DMS153 treated with DMSO at 0.1 percent for 48 hours (cell line): Measurements from ENCODE around the gene MAP2K5.
"Not testable (repeated sequence)": the region's sequence is repeated elsewhere in the genome, so short reads cannot be mapped to it uniquely, and the experiment has no call there.

Source experiments
- DNase-seq: peaks from one replicate; lab custom pipeline; 2025; ENCODE audit not compliant: unreplicated experiment; lab: John Stamatoyannopoulos, UW

The MAP2K5 gene

DNA sequence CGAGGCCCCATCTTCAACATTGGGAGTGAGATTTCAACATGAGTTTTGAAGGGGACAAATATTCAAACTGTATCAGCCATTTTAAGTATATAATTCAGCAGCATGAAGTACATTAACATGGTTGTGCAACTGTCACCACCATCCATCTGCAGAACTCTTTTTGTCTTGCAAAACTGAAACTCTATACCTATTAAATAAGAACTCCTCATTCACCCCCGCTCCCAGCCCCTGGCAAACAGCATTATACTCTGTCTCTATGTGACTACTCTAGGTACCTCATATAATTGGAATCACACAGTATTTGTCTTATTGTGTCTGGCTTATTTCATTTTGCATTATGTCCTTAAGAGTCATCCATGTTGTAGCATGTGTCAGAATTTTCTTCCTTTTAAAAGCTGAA, 110.1 kb downstream of the MAP2K5 start:
- DNase-seq = no peak

DNA sequence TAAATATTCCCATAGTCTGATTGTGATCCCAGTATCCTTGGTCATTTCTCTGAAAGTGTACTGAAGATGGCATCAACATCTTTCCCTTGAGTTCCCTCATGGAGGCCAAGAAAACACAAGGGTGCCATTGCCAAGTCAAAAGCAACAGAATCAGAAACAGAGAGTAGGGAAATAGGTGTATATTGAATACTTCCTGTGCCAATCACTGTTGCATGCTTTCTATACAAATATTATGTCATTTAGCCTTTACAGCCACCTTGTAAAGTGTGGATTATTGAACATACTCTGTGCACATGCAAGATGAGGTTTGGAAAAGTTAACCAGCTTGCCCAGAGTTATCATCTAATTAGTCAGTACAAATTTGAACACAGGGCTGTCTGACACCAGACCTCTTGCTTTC, 117.9 kb downstream of the MAP2K5 start:
- DNase-seq = no peak

DNA sequence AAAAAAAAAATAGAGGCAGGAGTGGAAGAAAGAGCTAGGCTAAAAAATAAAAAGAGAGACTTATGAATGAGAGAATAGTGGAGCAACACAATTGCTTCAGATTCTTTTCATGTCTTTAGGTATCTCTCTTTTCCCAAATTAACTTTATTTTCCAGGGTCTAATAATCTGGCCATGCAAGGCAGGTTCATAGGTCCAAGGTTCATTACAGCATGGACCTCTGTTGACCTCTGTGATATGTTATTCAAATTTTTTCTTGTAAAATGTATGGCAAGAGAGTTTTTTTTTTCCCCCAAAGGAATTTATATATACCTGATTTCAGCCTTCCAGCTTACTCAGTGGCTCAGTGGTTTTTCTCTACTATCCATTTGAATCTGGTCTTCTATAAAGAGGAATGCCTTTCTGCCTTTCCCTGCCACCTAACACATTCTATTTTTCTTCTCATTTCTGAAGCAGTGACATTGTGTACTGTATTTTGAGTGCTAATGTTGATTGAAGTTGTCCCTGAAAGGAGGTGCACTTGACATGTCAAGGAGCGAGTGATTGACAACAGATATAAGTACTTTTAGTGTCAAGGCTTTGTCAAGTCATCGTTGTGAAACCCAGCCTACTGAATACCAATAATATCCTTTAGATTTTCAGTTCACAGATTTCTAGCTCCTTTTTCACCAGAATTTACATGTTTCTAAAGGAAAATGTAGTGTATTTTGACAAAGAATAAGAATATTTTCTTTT, 118.5 kb downstream of the MAP2K5 start:
- no peak for DNase-seq

DNA sequence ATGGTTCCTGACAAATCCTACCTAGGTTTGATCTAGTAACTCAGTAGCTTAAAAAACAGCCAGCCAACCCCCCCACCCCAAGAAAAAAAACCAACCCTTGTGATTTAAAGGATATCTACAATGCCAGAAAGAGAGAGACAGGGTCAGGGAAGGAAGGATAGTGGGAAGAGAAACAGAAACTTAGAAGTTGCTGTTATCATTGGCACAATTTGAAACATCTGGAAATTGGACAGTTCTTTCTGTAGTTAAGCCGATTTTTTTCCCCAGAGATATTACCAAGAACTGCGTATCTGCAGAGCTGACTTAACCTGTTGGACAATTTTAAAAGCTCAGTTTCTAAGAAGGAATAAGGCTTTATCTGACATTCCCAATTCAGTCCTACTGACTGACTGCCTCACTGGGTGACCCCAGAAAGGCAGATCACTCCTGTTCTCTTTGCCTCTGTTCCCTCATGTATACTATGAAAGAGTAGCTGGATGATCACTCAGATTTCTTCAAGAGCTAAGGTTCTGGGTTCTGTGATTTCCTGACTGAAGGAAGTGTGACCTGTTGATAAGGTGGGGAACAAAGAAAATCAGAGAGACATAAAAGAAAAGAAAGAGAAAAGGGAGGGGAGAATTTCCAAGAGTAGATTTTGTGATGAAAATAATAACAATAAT, 128.3 kb downstream of the MAP2K5 start:
- no peak for DNase-seq

DNA sequence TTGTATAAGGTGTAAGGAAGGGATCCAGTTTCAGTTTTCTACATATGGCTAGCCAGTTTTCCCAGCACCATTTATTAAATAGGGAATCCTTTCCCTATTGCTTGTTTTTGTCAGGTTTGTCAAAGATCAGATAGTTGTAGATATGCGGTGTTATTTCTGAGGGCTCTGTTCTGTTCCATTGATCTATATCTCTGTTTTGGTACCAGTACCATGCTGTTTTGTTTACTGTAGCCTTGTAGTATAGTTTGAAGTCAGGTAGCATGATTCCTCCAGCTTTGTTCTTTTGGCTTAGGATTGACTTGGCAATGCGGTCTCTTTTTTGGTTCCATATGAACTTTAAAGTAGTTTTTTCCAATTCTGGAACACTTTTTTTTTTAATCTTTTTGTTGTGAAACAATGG, 130.3 kb downstream of the MAP2K5 start:
- DNase-seq = not testable (repeated sequence)

DNA sequence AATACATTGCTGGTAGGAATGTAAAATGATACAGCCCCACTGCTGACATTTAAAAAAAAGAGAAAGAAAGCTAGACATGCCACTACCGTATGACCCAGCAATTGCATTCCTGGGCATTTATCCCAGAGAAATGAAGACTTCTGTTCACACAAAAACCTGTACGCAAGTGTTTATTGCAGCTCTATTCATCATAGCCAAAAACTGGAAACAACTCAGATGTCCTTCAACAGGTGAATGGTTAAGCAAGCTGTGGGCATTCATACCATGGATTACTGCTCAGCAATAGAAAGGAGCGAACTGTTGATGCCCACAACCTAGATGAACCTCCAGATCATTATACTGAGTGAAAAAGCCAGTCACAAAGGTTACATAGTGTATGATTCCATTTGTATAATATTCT, 132.5 kb downstream of the MAP2K5 start:
- DNase-seq = no peak

DNA sequence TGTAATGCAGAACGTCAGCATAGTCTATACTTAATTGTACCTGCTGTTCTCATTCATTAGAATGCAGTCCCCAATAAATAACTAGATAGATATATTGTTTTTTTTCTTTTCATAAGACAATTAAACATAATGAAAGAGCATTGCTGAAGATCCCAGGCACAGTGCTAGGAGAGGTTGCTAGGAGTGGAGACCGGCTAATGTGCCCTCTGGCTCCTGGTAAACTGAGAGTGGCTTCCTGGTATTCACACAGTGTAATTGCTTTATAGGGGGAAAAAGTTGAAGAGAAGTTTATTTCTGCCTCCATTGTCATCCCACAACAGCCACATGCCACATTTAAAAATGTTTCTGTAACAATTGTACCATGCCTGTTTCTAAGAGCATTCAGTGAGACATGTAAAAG, 135.6 kb downstream of the MAP2K5 start:
- DNase-seq = no peak

DNA sequence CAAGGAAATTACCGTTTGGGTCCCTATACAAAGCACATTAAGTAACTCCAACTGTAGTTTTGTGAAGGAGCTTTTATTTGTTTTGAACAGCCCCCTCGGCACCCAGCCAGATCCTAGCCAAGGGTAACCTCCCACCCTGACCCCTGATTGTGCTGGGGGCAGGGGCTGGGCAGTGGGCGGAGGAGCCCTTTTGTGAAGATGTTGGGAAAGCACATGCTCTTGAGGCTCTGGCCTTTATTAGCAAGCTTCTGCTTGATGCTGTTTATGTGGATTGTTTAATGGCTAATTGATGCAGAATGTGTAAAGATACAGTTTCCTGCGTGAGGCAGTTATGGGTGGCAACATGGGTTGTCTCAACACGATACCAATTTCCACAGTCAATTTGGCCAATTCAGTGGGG, 136.5 kb downstream of the MAP2K5 start:
- no peak for DNase-seq

DNA sequence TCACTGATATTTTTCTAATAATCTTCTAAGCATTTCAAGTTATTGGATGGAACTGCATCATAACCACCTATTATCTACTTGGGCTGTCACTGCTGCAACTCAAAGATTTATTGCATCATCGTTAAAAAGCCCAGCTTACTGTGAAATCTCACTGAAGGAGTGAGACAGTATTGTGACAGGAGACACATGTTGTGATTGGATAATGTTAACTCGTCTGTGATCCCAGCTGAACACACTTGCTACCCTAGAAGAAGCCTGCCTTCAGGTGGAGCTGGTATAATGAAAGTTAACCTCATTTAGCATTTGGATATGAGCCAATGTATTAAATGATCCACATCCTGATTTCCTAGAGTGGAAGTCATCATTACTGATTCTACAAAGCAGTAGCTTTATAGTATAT, 138.1 kb downstream of the MAP2K5 start:
- DNase-seq = no peak

DNA sequence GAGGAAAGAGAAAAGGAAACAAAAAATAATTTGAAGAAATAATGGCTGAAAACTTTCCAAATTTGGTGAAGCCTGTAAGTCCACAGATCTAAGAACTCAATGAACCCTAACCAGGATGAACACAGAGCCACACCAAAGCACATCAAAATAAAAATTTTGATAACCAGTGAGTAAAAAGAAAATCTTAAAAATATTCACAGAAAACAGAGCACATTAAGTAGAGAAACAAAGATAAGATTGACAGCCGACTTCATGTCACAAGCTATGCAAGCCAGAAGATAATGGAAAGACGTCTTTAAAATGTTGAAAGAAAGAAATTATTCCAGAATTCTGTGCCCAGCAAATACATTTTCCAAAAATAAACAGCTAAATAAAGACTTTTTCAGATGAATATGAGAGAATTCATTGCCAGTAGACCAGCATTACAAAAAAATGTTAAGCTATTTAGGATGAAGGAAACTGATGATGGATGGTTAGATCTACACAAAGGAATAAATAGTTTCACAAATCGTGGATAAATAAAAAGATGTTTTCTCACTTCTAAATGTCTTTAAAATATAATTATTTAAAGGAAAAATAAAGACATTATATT, 142.6 kb downstream of the MAP2K5 start:
- peak; percentile 1 for DNase-seq

DNA sequence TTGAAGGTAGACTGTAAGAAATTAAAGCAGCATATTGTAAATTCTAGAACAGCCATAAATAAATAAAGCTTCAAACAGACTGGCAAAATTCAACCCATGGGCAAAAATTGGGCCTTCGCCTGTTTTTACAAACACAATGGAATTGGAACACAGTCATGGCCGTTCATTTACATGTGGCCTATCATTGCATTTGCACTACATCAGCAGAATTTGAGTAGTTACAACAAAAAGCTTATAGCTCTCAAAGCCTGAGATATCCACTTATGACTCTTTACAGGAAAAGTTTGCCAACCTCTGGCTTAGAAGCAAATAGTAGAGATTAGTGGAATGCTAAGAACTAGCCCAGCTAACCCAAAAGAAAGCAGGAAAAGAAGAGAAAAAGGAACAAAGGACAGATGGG, 143.2 kb downstream of the MAP2K5 start:
- no peak for DNase-seq

DNA sequence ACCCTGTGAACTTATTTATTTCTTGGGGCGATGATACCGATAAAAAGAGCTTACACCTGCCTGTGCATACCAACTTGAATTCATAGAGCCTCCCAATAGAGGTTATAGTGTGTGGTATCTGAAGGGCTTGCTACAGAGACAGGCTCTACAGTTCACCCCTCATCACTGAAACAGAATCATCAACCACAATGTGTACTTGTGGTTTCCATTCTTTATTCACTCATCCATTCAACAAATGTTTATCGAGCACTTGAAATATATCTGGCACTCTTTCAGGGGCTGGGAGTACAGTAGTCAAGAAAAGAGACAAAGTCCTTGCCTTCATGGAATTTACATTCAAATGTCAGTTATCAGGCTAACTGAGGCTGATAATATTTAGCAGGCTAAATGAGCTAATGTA, 148.4 kb downstream of the MAP2K5 start:
- peak; percentile 5 for DNase-seq

DNA sequence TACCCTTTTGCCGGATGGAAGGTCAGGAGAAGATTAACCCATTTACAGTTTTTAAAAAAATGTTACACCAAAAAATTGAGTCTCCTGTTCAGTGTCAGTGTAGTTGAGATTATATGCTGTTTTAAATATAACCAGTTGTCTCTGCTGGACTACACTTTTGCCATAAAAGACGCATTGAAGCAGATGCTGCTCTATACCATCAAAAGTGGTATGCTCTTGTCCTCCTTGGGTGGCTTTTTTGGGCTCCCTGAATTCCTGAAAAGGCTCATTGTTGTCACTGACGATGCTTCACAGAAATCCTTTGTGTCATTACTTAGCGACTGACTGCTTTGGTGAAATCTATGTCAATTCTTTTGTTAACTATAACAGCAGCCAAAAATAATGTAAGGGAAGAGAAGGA, 148.9 kb downstream of the MAP2K5 start:
- DNase-seq = no peak

DNA sequence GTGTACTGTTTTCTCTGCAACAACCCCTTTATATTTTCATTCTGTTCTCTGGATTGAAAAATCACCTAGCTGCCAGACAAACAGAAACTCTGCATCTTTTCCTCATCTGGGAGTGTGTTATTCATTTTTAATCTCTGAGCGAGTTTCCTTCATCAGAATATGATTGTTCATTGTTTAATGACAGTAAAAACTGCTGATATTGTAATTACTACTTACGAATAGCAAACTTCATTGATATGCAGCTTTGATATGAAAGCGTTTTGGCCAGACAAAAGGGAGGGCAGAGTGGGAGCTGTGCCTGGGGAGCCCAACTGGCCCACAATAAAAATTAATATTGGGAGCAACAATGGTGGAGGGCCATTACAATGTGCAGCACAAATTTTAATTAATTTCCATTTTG, 150.1 kb downstream of the MAP2K5 start:
- no peak for DNase-seq

DNA sequence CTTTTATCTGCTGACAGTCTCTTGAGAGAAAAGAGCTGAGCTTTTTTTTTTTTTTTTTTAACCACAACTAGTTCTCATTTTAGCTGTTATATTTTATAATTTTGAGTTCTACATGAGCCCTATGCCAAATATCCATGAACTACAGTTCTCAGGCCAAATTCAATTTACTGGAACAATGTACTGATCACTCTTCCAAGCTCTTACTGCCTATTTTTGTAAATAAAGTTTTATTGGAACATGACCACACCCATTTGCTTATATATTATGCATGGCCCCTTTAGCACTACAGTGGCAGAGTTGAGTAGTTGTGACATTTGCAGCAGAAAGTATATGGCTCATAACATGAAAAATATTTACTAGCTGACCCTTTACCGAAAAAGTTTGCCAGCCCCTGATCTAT, 153.6 kb downstream of the MAP2K5 start:
- DNase-seq = no peak

DNA sequence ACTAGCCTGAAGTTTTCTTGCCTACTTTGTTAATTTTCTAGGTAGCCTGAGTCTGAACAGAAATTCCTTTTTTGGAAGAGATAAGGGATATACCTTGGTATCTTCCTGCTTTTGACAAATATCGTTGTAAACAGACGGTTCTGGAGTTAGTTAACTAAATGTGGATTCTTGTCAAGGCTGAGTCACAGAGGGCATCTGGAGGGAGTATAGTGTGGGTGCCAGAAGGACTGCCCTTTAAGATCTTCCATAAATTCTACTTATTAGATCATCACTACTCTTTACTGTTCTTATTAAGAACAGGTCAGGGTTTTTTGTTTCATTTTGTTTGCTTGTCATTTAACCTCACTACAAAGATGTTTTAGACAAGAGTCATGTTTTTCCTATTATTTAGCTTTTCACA, 157.5 kb downstream of the MAP2K5 start:
- no peak for DNase-seq

DNA sequence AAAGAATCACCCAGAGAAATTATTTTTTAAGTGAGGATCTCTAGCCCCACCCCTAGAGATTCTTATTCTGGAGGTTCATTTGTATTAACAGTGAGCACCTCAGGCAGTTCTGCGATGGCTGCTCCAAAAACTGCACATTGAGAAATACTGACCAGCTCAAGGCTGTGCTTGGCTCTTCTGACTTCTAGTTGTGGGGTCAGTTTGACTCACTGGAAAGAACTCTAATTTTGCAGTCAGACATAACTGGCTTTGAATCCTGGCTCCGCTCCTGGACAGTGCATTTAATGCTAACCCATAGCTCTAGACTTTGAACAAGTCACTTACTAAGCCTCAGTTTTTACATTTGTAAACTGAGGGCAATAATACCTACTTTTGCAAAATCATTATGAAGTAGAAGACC, 159.2 kb downstream of the MAP2K5 start:
- no peak for DNase-seq

DNA sequence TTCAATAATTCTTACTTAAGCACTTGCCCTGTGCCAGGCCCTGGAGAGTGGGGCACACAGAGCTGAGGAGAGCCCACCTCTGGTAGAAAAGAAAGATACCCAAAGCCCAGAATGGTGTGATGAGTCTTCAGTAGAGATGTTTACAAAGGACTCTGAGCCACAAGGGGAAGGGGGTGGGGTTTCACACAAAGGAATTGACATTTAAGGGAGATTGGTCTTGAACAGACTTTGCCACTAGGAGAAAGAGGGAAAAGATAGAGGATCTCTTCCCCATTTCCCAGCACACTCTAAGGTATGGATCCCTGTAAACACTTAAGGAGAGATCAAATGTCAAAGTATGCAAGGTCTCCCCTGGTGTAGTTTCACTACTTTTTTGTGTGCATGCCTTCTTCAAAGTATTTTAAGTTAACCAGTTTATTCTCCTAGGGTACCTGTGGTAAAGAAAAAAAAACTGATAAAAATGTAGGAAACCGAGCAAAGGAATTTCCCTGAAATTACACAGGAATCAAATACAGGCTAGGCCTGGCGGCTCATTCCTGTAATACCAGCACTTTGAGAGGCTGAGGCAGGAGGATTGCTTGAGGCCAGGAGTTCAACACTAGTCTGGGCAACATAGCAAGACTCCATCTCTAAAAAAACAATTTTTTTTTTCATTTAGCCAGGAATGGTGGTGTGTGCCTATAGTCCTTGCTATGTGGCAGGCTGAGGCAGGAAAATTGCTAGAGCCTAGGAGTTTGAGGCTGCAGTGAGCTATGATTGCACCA, 165.2 kb downstream of the MAP2K5 start:
- no peak for DNase-seq

DNA sequence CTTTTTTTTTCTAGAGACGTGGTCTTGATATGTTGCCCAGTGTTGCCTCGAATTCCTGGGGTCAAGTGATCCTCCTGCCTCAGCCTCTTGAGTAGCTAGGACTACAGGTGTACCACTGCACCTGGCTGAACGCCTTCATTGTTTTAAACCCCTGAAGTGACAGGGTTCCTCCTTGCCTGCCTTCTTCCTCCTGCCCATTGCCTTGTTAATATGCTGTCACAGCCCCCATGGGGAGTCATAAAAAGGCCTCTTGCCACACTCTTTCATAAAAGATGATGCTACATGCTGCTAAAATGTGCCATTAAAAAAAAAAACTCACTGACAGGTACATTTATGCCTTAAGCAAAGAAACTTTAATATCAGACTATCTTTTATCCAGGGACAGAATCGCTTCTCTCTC, 166.0 kb downstream of the MAP2K5 start:
- DNase-seq = no peak

DNA sequence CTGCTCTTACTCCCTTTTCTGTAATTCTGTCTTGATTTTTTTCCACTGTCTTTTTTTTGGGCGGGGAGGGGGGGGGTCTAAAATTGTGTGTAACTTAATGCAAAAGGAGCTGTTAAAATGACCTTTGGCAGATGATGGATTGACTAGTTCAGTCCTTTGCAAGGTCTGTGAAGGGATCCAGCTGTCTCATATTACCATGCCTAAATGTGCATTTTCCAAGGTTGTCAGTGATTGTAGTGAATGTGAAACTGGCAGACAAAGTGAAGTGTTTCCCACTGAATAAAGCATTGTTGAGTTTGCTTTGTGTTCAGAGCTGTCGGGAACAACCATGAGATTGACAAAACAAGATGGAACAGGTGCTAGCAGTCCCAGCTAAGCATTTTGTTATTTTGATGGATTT, 172.7 kb downstream of the MAP2K5 start:
- DNase-seq = peak; percentile 45

DNA sequence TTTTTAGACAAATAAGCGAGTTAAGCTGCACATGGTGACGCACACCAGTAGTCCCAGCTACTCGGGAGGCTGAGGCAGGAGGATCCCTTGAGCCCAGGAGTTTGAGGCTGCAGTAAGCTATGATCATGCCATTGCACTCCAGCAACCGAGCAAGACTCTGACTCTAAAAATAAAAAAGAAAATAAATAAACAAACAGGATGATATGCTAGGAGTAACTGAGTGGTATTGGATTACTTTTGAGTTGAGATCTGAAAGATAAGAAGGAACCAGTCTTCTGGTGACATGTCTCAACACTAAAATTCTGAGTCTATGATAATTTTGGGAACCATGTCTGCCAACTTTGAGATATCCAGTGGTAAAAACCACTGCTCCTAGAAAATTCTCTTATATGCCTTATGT, 173.7 kb downstream of the MAP2K5 start:
- no peak for DNase-seq

DNA sequence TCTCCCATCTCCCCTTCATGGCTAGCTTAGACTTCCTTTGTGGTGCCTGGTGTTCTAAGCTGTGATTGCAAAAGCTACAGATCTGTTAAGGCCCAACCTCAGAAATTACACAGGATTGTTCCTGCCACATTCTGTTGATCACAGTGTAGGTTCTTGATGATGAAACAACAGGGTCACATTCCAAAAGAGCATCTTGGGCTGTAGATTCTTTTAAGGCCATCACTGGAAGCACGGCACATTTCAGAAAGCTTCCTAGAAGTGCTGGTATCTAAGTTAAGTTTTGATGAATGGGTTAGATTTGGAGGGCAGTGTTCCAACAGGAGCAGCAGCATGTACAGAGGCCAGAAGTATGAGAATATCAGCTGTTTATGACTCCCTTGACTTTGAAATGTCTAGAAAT, 175.3 kb downstream of the MAP2K5 start:
- DNase-seq = no peak
